Activated naive CD4-positive, alpha-beta T cell treated with anti-CD3 and anti-CD28 coated beads, Interleukin-2, amount 10 ng/mL, durations not matched to agents 7 days and 5 days (primary cell): ENCODE results near the gene BYSL.

Experiments
- CTCF ChIA-PET: fragments of 350-600 bp; sonication (Branson Sonifier 250); formaldehyde crosslinking; loops from one replicate; lab custom pipeline; 2021; ENCODE audit warnings: antibody characterized with exemption; lab: Charles Lee
- DNase-seq: peaks from one replicate; pipeline ENCODE4 v3.0.0-alpha.2; 2020
- H3K27ac Mint-ChIP-seq: one replicate; pipeline ENCODE4 v1.8.0; 2021; ENCODE audit warnings: mild to moderate bottlenecking, moderate library complexity, mixed read lengths
- H3K27me3 Mint-ChIP-seq: one replicate; pipeline ENCODE4 v1.8.0; 2021; ENCODE audit warnings: mild to moderate bottlenecking, mixed read lengths
- H3K36me3 Mint-ChIP-seq: one replicate; pipeline ENCODE4 v1.8.0; 2021; ENCODE audit warnings: mixed read lengths
- H3K4me1 Mint-ChIP-seq: one replicate; pipeline ENCODE4 v1.8.0; 2021; ENCODE audit warnings: mixed read lengths
- H3K4me3 Mint-ChIP-seq: one replicate; pipeline ENCODE4 v1.8.0; 2021; ENCODE audit warnings: mild to moderate bottlenecking, moderate library complexity, mixed read lengths
- H3K9me3 Mint-ChIP-seq: one replicate; pipeline ENCODE4 v1.8.0; 2021; ENCODE audit warnings: mixed read lengths

BYSL gene

DNA sequence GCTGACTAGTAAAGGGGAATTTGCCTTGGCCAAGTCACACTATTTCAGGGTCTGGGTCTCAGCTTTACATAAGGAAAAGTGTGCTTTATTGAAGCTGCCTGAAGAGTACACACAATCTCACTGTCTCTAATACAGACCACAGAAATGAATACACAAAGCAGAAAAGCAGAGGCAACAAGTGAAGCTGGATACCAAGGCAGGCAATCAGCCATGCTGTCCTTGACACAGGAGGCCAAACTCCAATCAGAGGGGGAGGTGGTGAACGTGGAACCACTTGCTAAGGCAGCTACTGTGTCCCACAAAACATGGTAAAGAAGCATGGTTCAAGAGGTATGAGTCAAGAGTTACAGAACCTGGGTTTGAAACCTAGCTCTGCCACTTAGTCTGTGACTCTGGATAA, 42.1 kb downstream of the BYSL start:
- H3K4me1 Mint-ChIP-seq = peaks cover 65% of the 10 kb centered on the region

DNA sequence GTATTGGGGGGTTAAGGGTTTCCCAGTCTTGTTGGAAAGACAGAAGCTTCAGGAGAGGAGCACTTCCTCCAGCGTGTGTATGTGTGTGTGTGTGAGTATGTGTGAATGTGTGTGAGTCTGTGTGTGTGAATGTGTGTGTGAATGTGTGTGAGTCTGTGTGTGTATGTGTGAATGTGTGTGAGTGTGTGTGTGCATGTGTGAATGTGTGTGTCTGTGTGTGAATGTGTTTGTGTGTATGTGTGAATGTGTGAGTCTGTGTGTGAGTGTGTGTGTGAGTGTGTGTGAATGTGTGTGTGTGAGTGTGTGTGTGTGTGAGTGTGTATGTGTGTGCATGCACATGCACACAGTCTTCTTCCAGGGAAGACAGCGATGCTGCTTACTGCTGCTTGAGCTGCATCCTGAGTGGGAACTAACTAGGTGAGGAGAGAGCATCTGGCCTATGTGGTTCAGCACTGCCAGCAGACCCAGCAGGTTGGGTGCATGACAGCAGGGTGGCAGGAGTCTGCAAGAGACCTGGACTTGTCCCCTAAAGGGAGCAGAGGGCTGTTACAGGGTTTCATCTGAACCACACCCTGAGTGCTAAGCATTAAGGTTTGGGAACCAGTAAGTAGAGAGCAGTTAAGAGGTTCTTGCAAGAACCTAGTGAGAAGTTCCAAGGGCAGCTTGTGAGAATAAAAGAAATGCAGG, 43.0 kb downstream of the BYSL start:
- H3K4me1 Mint-ChIP-seq = peaks cover 57% of the 10 kb centered on the region
- CTCF ChIA-PET = interaction anchor here (0.7 to 2.1 kb wide), 4 partner anchors 12 to 76 kb away, joined by 3 to 9 read pairs (median 4); partner anchors contain the start of gene MED20
- peaks cover 23% of the 10 kb centered on the region for H3K36me3 Mint-ChIP-seq
- H3K9me3 Mint-ChIP-seq = no peaks in the 10 kb centered on the region
- H3K4me3 Mint-ChIP-seq = no peak overlapping the region
- no peaks in the 10 kb centered on the region for H3K27me3 Mint-ChIP-seq
- no peak overlapping the region for H3K27ac Mint-ChIP-seq
- no peak for DNase-seq

More for the DNA sequence above, 42.1 kb downstream of the BYSL start:
- no peaks in the 10 kb centered on the region for H3K27me3 Mint-ChIP-seq
- peaks cover 2% of the 10 kb centered on the region for H3K9me3 Mint-ChIP-seq
- CTCF ChIA-PET = interaction anchor here (1.1 to 2.1 kb wide), 5 partner anchors 11 to 77 kb away, joined by 3 to 9 read pairs (median 5); partner anchors contain the start of genes BYSL and MED20
- no peak for DNase-seq
- peaks cover 31% of the 10 kb centered on the region for H3K36me3 Mint-ChIP-seq
- H3K27ac Mint-ChIP-seq = no peak overlapping the region
- H3K4me3 Mint-ChIP-seq = no peak overlapping the region

DNA sequence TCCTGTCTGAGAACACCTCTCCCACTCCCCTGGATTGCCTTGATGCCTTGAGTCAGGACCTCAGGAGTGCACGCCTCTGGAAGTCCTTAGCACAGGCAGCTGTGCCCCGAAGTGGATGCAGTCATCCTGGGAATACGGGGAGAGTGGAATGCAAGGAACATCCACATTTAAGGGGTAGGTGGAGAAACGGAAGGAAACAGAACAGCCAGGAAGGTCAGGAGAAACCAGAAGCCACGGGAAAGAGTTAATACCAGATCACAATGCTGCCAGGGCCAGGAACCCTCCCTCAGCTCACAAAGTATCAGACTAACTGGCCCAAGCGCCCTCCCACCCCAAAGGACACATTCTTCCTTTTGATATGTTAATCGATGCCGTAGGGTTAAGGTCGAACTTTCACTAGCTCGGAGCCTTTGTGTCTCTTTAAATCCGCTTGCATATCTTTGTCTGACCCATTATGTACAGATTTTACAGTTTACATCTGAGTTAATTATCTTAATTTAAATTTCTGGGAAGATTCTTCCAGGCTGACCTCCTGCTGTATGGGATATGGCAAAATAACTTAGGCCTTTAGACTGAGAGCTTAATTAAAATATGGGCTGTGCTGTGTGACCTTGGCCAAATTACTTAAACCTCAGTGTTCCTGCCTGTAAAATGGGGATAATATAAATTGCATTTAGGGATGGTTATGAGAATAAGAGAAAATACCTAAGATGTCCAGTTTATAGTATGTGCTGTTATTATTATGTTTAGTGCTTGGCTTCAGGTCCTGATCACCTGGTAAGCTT, 44.3 kb downstream of the BYSL start:
- Mint-ChIP-seq H3K4me1 (peaks cover 59% of the 10 kb centered on the region), H3K27ac (no peak overlapping the region), H3K4me3 (no peak overlapping the region), H3K9me3 (peaks cover 1% of the 10 kb centered on the region), H3K36me3 (peaks cover 25% of the 10 kb centered on the region), H3K27me3 (no peaks in the 10 kb centered on the region)
- no peak for DNase-seq
- CTCF ChIA-PET = interaction anchor here (1.2 to 1.3 kb wide), 2 partner anchors 15 to 76 kb away, joined by 3 read pairs; no protein-coding TSS in a partner anchor

DNA sequence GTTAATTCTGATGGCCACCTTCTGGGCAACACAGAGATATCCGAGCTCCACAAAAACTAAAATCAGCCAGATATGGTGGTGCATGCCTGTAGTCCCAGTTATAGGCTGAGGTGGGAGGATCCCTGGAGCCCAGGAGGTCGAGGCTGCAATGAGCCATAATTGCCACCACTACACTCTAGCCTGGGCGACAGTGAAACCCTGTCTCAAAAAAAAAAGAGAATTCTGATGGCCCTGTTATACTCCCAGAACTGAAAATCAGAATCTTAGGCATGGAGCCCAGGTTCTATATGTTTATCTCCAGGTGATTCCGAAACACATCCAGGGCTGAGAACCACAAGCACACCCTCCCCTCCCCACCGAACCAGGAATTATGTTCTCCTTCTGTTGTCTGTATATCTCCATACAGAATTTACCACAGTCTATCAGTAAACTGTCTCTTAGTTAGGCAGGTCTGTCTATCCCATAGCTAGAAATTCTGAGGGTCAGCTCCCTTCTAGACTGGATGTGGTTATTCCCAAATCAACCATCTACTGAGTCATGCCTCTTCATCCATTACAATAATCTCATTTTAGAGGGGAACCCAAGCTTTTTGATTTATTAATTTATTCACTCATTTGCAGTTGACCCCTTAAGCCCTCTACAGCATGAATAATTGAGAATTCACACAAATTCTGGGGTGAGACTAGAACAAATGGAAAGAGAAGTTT, 45.1 kb downstream of the BYSL start:
- Mint-ChIP-seq H3K36me3 (peaks cover 31% of the 10 kb centered on the region), H3K9me3 (peaks cover 1% of the 10 kb centered on the region), H3K27ac (no peak overlapping the region), H3K27me3 (no peaks in the 10 kb centered on the region), H3K4me3 (no peak overlapping the region), H3K4me1 (peaks cover 62% of the 10 kb centered on the region)
- CTCF ChIA-PET = interaction anchor here (1.2 to 1.3 kb wide), 2 partner anchors 16 to 75 kb away, joined by 3 read pairs; no protein-coding TSS in a partner anchor
- no peak for DNase-seq

- Mint-ChIP-seq H3K36me3 (peaks cover 26% of the 10 kb centered on the region), H3K9me3 (peaks cover 1% of the 10 kb centered on the region), H3K27me3 (no peaks in the 10 kb centered on the region), H3K4me3 (no peak overlapping the region), H3K4me1 (peaks cover 57% of the 10 kb centered on the region), H3K27ac (no peak overlapping the region)
- DNase-seq = no peak
- CTCF ChIA-PET = interaction anchor here (1.3 kb wide), 1 partner anchor 22 kb away, joined by 3 read pairs; no protein-coding TSS in a partner anchor
These were observed 45.6 kb downstream of the BYSL start for GRCh38 chr6:41966961-41967311.

- H3K36me3 Mint-ChIP-seq = peaks cover 31% of the 10 kb centered on the region
- H3K27me3 Mint-ChIP-seq = no peaks in the 10 kb centered on the region
- no peak for DNase-seq
- peaks cover 58% of the 10 kb centered on the region for H3K4me1 Mint-ChIP-seq
- peaks cover 1% of the 10 kb centered on the region for H3K9me3 Mint-ChIP-seq
- CTCF ChIA-PET = interaction anchor here (1.3 kb wide), 1 partner anchor 23 kb away, joined by 3 read pairs; no protein-coding TSS in a partner anchor
- H3K27ac Mint-ChIP-seq = no peak overlapping the region
- no peak overlapping the region for H3K4me3 Mint-ChIP-seq
These were observed 46.3 kb downstream of the BYSL start for GRCh38 chr6:41967312-41968287.

GRCh38 chr6:41970436-41970846, 49.1 kb downstream of the BYSL start:
- Mint-ChIP-seq H3K27ac (peak overlapping the region; percentile 68), H3K9me3 (peaks cover 1% of the 10 kb centered on the region), H3K4me1 (peaks cover 46% of the 10 kb centered on the region), H3K4me3 (no peak overlapping the region), H3K36me3 (peaks cover 28% of the 10 kb centered on the region), H3K27me3 (no peaks in the 10 kb centered on the region)
- CTCF ChIA-PET = no interaction called here
- no peak for DNase-seq

- peaks cover 48% of the 10 kb centered on the region for H3K4me1 Mint-ChIP-seq
- H3K9me3 Mint-ChIP-seq = peaks cover 1% of the 10 kb centered on the region
- no peak for DNase-seq
- H3K4me3 Mint-ChIP-seq = no peak overlapping the region
- H3K36me3 Mint-ChIP-seq = peaks cover 28% of the 10 kb centered on the region
- H3K27ac Mint-ChIP-seq = no peak overlapping the region
- CTCF ChIA-PET = interaction anchor here (1.2 kb wide), 1 partner anchor 34 kb away, joined by 3 read pairs; no protein-coding TSS in a partner anchor
- no peaks in the 10 kb centered on the region for H3K27me3 Mint-ChIP-seq
These were observed 51.5 kb downstream of the BYSL start for GRCh38 chr6:41972826-41973225.

- DNase-seq = no peak
- Mint-ChIP-seq H3K27me3 (no peaks in the 10 kb centered on the region), H3K9me3 (peaks cover 1% of the 10 kb centered on the region), H3K4me3 (no peak overlapping the region), H3K27ac (no peak overlapping the region), H3K4me1 (peaks cover 55% of the 10 kb centered on the region), H3K36me3 (peaks cover 28% of the 10 kb centered on the region)
- CTCF ChIA-PET = no interaction called here
These were observed 53.1 kb downstream of the BYSL start for GRCh38 chr6:41974281-41974825.

GRCh38 chr6:41975276-41975675, 54.0 kb downstream of the BYSL start:
- peaks cover 57% of the 10 kb centered on the region for H3K4me1 Mint-ChIP-seq
- no peak for DNase-seq
- H3K27ac Mint-ChIP-seq = no peak overlapping the region
- no peak overlapping the region for H3K4me3 Mint-ChIP-seq
- peaks cover 27% of the 10 kb centered on the region for H3K36me3 Mint-ChIP-seq
- H3K27me3 Mint-ChIP-seq = no peaks in the 10 kb centered on the region
- CTCF ChIA-PET = interaction anchor here (2.0 kb wide), 1 partner anchor 65 kb away, joined by 4 read pairs; no protein-coding TSS in a partner anchor
- H3K9me3 Mint-ChIP-seq = peaks cover 1% of the 10 kb centered on the region

GRCh38 chr6:41976794-41977484, 55.6 kb downstream of the BYSL start:
- no peaks in the 10 kb centered on the region for H3K27me3 Mint-ChIP-seq
- no peak overlapping the region for H3K27ac Mint-ChIP-seq
- peaks cover 21% of the 10 kb centered on the region for H3K36me3 Mint-ChIP-seq
- peaks cover 52% of the 10 kb centered on the region for H3K4me1 Mint-ChIP-seq
- DNase-seq = no peak
- peaks cover 3% of the 10 kb centered on the region for H3K9me3 Mint-ChIP-seq
- CTCF ChIA-PET = interaction anchor here (0.9 to 2.0 kb wide), 2 partner anchors 10 to 64 kb away, joined by 3 to 4 read pairs; no protein-coding TSS in a partner anchor
- H3K4me3 Mint-ChIP-seq = no peak overlapping the region
